Gastroesophageal sphincter (tissue), 4 donors: Measurements from ENCODE around the gene MGST2. TPM values are rescaled to one million over a fixed set of nuclear protein-coding genes. Genes with fewer than 3 reads are reported as not detected.

ENCODE experiments used
- ATAC-seq: fragments of 150-250 bp; one replicate; pipeline ENCODE4 v1.9.1; 2016; ENCODE audit warnings: mild to moderate bottlenecking, moderate library complexity
- H3K27ac ChIP-seq, 4 donors: fragments of 200-600 bp; sonication (generic) in 3 of 4; 1 replicate in 3 of 4; 2 replicates in 1 of 4; pipeline ENCODE4 v1.5.1; 2016 to 2019
- H3K27me3 ChIP-seq: fragments of 200-600 bp; sonication (generic); one replicate; pipeline ENCODE4 v1.5.1; 2019
- H3K36me3 ChIP-seq, 2 donors: fragments of 200-600 bp; sonication (generic); one replicate each; pipeline ENCODE4 v1.5.1; 2019; ENCODE audit warnings: control low read depth in 1 of 2
- H3K4me1 ChIP-seq, 3 donors: fragments of 200-600 bp; sonication (generic); 1 replicate in 2 of 3; 2 replicates in 1 of 3; pipeline ENCODE4 v1.5.1; 2016 to 2019; ENCODE audit warnings: control low read depth in 2 of 3
- H3K4me3 ChIP-seq, 2 donors: fragments of 200-600 bp; sonication (generic); one replicate each; pipeline ENCODE4 v1.5.1; 2019; ENCODE audit warnings: mild to moderate bottlenecking in 1 of 2, moderate library complexity in 1 of 2
- H3K9me3 ChIP-seq, 3 donors: fragments of 200-600 bp; sonication (generic); one replicate each; pipeline ENCODE4 v1.5.1; 2017 to 2019; ENCODE audit warnings: control low read depth in 2 of 3
- CTCF ChIP-seq, 4 experiments: fragments of 200-600 bp in 2 of 4; fragments of 450-650 bp in 2 of 4; sonication (generic) in 1 of 4; IDR thresholded peaks; one replicate each; pipeline ENCODE4 v1.5.1; 2017 to 2019; ENCODE audit warnings: antibody characterized with exemption in 4 of 4, mild to moderate bottlenecking in 2 of 4, moderate library complexity in 2 of 4
- EP300 ChIP-seq: sonication (generic); formaldehyde crosslinking; IDR thresholded peaks from one replicate; pipeline ENCODE4 v1.6.1; 2017; ENCODE audit warnings: antibody characterized with exemption, mild to moderate bottlenecking
- POLR2A ChIP-seq, 2 donors: fragments of 450-650 bp; IDR thresholded peaks; one replicate each; pipeline ENCODE4 v1.6.1; 2017; ENCODE audit warnings: antibody characterized with exemption in 2 of 2, mild to moderate bottlenecking in 2 of 2, moderate library complexity in 1 of 2
- POLR2AphosphoS5 ChIP-seq: sonication (generic); formaldehyde crosslinking; IDR thresholded peaks from one replicate; pipeline ENCODE4 v1.6.1; 2017; ENCODE audit warnings: antibody characterized with exemption
- WGBS, 2 donors: methylation state at CpG; one replicate each; pipeline ENCODE4 v1.1.5; 2018; ENCODE audit warnings: low coverage in 1 of 2; 5-methylcytosine and 5-hydroxymethylcytosine counted together
- total RNA-seq, 4 donors: library from RNA; depleted of rRNA; stranded (reverse); fragments of >200 nt; gene quantifications; one replicate each; pipeline ENCODE4 v1.1.0, GENCODE V29; 2016

Gene MGST2
- 10 to 100 TPM; 26.5 to 53.9 (median 38.5) TPM for total RNA-seq

- peak within 1 kb of the TSS; percentile 55 to 59 for H3K4me3 ChIP-seq
- H3K27ac ChIP-seq = peak within 1 kb of the TSS; percentile 71 to 93 (median 88)
- TF ChIP-seq CTCF (IDR thresholded peaks at IDR 0.05) (peak in 1 of 4 experiments; percentile 10), POLR2A (IDR thresholded peaks at IDR 0.05) (no peak), EP300 (no peak), POLR2AphosphoS5 (peak; percentile 38)
- no peaks in the 10 kb centered on the region for H3K36me3 ChIP-seq
- no peaks in the 10 kb centered on the region for H3K27me3 ChIP-seq
- peaks cover 0 to 56% (median 6%) of the 10 kb centered on the region in 3 donors for H3K4me1 ChIP-seq
- H3K9me3 ChIP-seq = no peaks in the 10 kb centered on the region
- peak; percentile 82 for ATAC-seq
- WGBS, 2 donors = 0 to 3% methylated on average over 12 to 15 of the region's 32 CpGs
Observed at GRCh38 chr4:139665690-139666529, at the start of gene MGST2. Gene MGST2 (plus strand): TSS chr4:139665819. CDS start chr4:139666020, 201 bp downstream.

DNA sequence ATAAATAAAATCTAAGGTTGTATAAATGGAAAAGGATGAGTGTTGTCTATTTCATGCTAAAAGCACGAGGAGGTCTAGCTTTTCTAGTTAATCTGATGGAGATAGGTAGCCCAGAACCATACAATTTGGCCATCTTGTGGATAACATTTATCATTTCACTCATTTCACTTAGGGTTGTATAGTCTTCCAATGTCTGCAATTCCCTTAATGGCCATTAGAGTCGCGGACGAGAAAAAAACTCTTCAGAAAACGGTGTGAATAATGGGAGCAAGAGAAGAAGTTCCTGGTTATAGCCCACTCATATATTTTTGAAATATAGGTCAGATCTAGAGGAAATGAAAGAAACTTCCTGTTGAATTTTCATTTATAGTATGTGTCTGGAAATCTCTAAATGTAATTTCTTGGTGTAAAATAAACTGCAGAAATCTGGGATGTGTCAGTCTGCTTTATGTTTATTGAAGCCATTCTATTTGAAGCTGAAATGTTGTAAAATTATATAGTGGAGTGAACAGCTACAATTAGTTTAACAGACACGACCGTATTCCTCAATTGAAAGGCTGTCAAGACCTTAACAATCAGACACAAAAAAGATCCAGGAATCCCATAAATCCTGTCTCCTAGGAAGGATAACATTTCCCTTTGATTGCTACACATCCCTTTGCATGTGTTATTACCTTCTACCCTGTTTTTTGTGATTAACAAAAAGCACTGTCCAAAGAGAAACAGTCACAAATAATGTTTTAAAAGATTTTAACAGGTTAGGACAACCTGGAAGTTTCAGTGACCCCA lies 47.7 kb upstream of the MGST2 start:
- Histone ChIP-seq H3K4me1 (no peaks in the 10 kb centered on the region), H3K27me3 (no peaks in the 10 kb centered on the region), H3K27ac (no peak overlapping the region), H3K36me3 (no peaks in the 10 kb centered on the region), H3K4me3 (no peak overlapping the region), H3K9me3 (no peaks in the 10 kb centered on the region)
- TF ChIP-seq CTCF (IDR thresholded peaks at IDR 0.05) (peak; percentile 25 to 41 (median 28)), POLR2AphosphoS5 (no peak)
- ATAC-seq = no peak
- WGBS, 2 donors = 40 to 43% methylated on average over 7 of the region's 7 CpGs

- Histone ChIP-seq H3K9me3 (no peaks in the 10 kb centered on the region), H3K36me3 (no peaks in the 10 kb centered on the region), H3K4me3 (no peak overlapping the region), H3K4me1 (no peaks in the 10 kb centered on the region), H3K27ac (no peak overlapping the region), H3K27me3 (no peaks in the 10 kb centered on the region)
- WGBS, 2 donors = 90 to 98% methylated on average over 4 to 5 of the region's 5 CpGs
- no peak for ATAC-seq
- TF ChIP-seq EP300 (no peak), CTCF (IDR thresholded peaks at IDR 0.05) (peak in 3 of 4 experiments; percentile 5 to 34 (median 9))
Observed at GRCh38 chr4:139619644-139620043, 46.0 kb upstream of the MGST2 start.

GRCh38 chr4:139622901-139623381 lies 42.7 kb upstream of the MGST2 start:
- ATAC-seq = no peak
- H3K4me1 ChIP-seq = no peaks in the 10 kb centered on the region
- H3K4me3 ChIP-seq = no peak overlapping the region
- H3K9me3 ChIP-seq = no peaks in the 10 kb centered on the region
- 83% methylated on average over 2 to 4 of the region's 4 CpGs for WGBS, 2 donors
- H3K27ac ChIP-seq = no peak overlapping the region
- H3K36me3 ChIP-seq = no peaks in the 10 kb centered on the region
- no peak for TF ChIP-seq EP300
- TF ChIP-seq POLR2AphosphoS5 = no peak
- H3K27me3 ChIP-seq = no peaks in the 10 kb centered on the region

DNA sequence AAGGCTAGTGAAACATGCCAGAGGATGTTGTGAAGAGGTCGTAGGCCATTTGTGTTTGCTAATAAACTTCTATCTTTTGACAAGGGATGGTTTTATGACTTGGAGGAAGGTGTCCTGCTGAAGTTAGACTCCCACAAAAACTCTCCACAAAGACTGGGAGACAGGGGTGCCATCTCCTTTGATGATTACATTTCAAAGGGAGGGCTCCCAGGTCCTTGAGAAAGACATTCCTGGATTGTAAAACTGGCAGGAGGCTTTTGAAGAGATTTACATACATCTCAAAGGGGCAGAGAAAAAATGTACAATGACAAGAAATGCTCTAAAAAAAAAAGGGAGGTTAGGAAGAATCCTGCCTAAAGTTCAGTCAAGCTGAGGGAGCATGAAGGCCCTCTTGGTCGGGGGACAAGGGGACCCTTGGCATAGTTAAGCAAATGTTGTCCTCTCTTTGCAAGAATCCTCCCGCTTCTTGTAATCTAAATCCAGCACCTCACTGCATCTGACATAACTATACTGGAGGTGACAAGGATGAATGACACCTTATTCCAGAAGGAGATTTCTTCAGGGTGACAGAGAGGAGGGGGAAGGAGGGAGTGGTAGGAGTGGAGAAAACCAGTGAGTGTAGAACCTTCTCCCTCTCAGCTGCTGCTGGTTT lies 41.1 kb upstream of the MGST2 start:
- 81 to 88% methylated on average over 2 to 3 of the region's 3 CpGs for WGBS, 2 donors
- Histone ChIP-seq H3K27me3 (no peaks in the 10 kb centered on the region), H3K27ac (no peak overlapping the region), H3K4me3 (no peak overlapping the region), H3K36me3 (no peaks in the 10 kb centered on the region), H3K4me1 (no peaks in the 10 kb centered on the region), H3K9me3 (no peaks in the 10 kb centered on the region)
- ATAC-seq = no peak
- TF ChIP-seq CTCF (IDR thresholded peaks at IDR 0.05) (no peak), POLR2A (IDR thresholded peaks at IDR 0.05) (no peak), EP300 (no peak), POLR2AphosphoS5 (no peak)
